ENCODE data around the gene POMP. TPM values are rescaled to one million over a fixed set of nuclear protein-coding genes. Genes with fewer than 3 reads are reported as not detected.

POMP gene
- total RNA-seq, 1 donor from 2014 or later = 23.8 TPM

- no peak for DNase-seq (ENCODE audit: extremely low spot score in 2 of 2)
- H3K27me3 ChIP-seq = no peaks in the 10 kb centered on the region
- no peak overlapping the region for H3K4me3 ChIP-seq
- no peaks in the 10 kb centered on the region for H3K4me1 ChIP-seq
- intact Hi-C loops (cut with DNase I) = no loop called here
- no peak for TF ChIP-seq POLR2A (IDR thresholded peaks at IDR 0.05)
- TF ChIP-seq CTCF (IDR thresholded peaks at IDR 0.05) = peak; percentile 22 to 66 (median 24)
- peak in 1 of 2 donors; percentile 32 for TF ChIP-seq POLR2AphosphoS5 (IDR thresholded peaks at IDR 0.05; ENCODE audit: insufficient read depth in 1 of 2, low read depth in 1 of 2)
- H3K9me3 ChIP-seq = no peaks in the 10 kb centered on the region
- no peaks in the 10 kb centered on the region for H3K36me3 ChIP-seq
- no peak overlapping the region for H3K27ac ChIP-seq
These were observed 22.1 kb upstream of the POMP start for GRCh38 chr13:28636677-28637317.

- Histone ChIP-seq H3K27ac (no peak overlapping the region), H3K4me1 (no peaks in the 10 kb centered on the region), H3K36me3 (no peaks in the 10 kb centered on the region), H3K9me3 (no peaks in the 10 kb centered on the region), H3K4me3 (no peak overlapping the region), H3K27me3 (no peaks in the 10 kb centered on the region)
- TF ChIP-seq CTCF (IDR thresholded peaks at IDR 0.05) (no peak), POLR2A (IDR thresholded peaks at IDR 0.05) (no peak), POLR2AphosphoS5 (IDR thresholded peaks at IDR 0.05; ENCODE audit: insufficient read depth in 1 of 2, low read depth in 1 of 2) (no peak)
- intact Hi-C loops (cut with DNase I) = no loop called here
- no peak for DNase-seq (ENCODE audit: extremely low spot score in 2 of 2)
These were observed 21.1 kb upstream of the POMP start for GRCh38 chr13:28637714-28638355.

- Histone ChIP-seq H3K4me3 (no peak overlapping the region), H3K9me3 (no peaks in the 10 kb centered on the region), H3K27ac (no peak overlapping the region), H3K36me3 (no peaks in the 10 kb centered on the region), H3K27me3 (no peaks in the 10 kb centered on the region), H3K4me1 (no peaks in the 10 kb centered on the region)
- intact Hi-C loops (cut with DNase I) = no loop called here
- TF ChIP-seq CTCF (IDR thresholded peaks at IDR 0.05) (no peak), POLR2AphosphoS5 (IDR thresholded peaks at IDR 0.05; ENCODE audit: insufficient read depth in 1 of 2, low read depth in 1 of 2) (no peak), POLR2A (IDR thresholded peaks at IDR 0.05) (no peak)
- no peak for DNase-seq (ENCODE audit: extremely low spot score in 2 of 2)
These were observed 20.2 kb upstream of the POMP start for GRCh38 chr13:28638756-28639155.

- Histone ChIP-seq H3K27ac (peak overlapping the region; percentile 64), H3K27me3 (no peaks in the 10 kb centered on the region), H3K4me1 (no peaks in the 10 kb centered on the region), H3K9me3 (no peaks in the 10 kb centered on the region), H3K4me3 (no peak overlapping the region), H3K36me3 (no peaks in the 10 kb centered on the region)
- DNase-seq (ENCODE audit: extremely low spot score in 2 of 2) = no peak
- intact Hi-C loops (cut with DNase I) = no loop called here
- TF ChIP-seq POLR2AphosphoS5 (IDR thresholded peaks at IDR 0.05; ENCODE audit: insufficient read depth in 1 of 2, low read depth in 1 of 2) (peak in 1 of 2 donors; percentile 91), CTCF (IDR thresholded peaks at IDR 0.05) (no peak), POLR2A (IDR thresholded peaks at IDR 0.05) (no peak)
These were observed 17.9 kb upstream of the POMP start for GRCh38 chr13:28640861-28641599.

GRCh38 chr13:28641600-28641926 is 17.4 kb upstream of the POMP start:
- Histone ChIP-seq H3K4me1 (no peaks in the 10 kb centered on the region), H3K4me3 (no peak overlapping the region), H3K9me3 (no peaks in the 10 kb centered on the region), H3K27me3 (no peaks in the 10 kb centered on the region), H3K36me3 (no peaks in the 10 kb centered on the region), H3K27ac (peak overlapping the region; percentile 45)
- no peak for DNase-seq (ENCODE audit: extremely low spot score in 2 of 2)
- TF ChIP-seq POLR2AphosphoS5 (IDR thresholded peaks at IDR 0.05; ENCODE audit: insufficient read depth in 1 of 2, low read depth in 1 of 2) = no peak
- no peak for TF ChIP-seq CTCF (IDR thresholded peaks at IDR 0.05)
- no peak for TF ChIP-seq POLR2A (IDR thresholded peaks at IDR 0.05)
- intact Hi-C loops (cut with DNase I) = no loop called here

Measured in vagina (tissue), 2 donors.